ENCODE data around the gene KDM7A. TPM values are rescaled to one million over a fixed set of nuclear protein-coding genes. Genes with fewer than 3 reads are reported as not detected.

The KDM7A gene
- total RNA-seq, 1 experiment from 2014 or later, result 11.7 TPM

DNA sequence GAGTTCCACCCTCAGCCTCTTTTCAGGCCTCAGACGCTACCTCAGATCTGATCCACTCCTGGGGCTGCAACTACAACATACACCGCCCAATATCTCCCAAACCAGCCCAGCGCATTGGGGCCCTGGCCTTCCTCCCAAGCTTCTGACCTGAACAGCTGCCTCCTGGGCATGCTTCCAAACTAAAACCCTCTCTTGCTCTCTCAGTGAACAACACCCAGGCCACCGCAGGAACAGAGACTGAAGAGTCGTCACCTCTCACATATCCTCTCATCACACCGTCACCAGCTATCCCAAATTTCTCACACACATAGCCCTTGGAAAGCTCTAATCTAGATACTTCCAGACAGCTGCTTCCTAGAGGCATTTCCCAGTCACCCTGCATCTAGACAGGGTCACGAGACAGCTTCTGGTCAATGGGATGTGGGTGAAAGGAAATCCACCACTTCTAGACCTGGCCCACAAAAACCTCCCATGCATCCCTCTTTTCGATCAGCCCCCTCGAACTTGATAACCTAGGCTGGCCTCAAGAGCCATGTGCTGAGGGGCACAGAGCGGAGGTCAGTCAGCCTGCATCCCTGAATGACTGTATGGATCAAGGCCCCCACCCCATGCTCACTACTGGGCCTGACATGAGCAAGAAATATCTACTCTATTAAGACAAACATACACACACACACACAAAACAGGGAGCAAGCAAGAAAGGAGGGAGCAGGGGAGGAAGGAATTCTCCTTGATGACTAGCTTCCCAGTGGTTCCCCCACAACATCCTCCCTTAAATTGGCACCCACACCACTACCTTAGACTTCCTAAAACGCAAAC, 115.8 kb downstream of the KDM7A start:
- DNase-seq (ENCODE audit: low spot score), result no peak
- ChIA-PET CTCF (no interaction called here), POLR2A (ENCODE audit: low non-redundant PET) (no interaction called here)
- intact Hi-C loops (cut with micrococcal nuclease; ENCODE audit: unreplicated experiment), result no loop called here
- TF ChIP-seq, protein P1, sequence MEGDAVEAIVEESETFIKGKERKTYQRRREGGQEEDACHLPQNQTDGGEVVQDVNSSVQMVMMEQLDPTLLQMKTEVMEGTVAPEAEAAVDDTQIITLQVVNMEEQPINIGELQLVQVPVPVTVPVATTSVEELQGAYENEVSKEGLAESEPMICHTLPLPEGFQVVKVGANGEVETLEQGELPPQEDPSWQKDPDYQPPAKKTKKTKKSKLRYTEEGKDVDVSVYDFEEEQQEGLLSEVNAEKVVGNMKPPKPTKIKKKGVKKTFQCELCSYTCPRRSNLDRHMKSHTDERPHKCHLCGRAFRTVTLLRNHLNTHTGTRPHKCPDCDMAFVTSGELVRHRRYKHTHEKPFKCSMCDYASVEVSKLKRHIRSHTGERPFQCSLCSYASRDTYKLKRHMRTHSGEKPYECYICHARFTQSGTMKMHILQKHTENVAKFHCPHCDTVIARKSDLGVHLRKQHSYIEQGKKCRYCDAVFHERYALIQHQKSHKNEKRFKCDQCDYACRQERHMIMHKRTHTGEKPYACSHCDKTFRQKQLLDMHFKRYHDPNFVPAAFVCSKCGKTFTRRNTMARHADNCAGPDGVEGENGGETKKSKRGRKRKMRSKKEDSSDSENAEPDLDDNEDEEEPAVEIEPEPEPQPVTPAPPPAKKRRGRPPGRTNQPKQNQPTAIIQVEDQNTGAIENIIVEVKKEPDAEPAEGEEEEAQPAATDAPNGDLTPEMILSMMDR (conservative IDR thresholded peaks at IDR 0.05; ENCODE audit: low read depth, low read length), result no peak
- no peak for TF ChIP-seq EZH2 (IDR thresholded peaks at IDR 0.05; ENCODE audit: borderline replicate concordance, low read depth, low read length, poor library complexity, severe bottlenecking)
- no peaks in the 10 kb centered on the region for H3K27me3 ChIP-seq (replicated peaks; ENCODE audit: insufficient read depth, low read depth, low read length, poor library complexity)
- TSS peak; percentile 23 for BruUV-seq (replicated peaks)
- H3K4me3 ChIP-seq (ENCODE audit: low read depth, low read length, poor library complexity, severe bottlenecking), result no peak overlapping the region
- no peaks in the 10 kb centered on the region for H3K36me3 ChIP-seq (ENCODE audit: insufficient read depth, low read length, poor library complexity, severe bottlenecking)
- H3K4me1 ChIP-seq (ENCODE audit: insufficient read depth, low read length, poor library complexity, severe bottlenecking), result no peaks in the 10 kb centered on the region
- peaks cover 1% of the 10 kb centered on the region for H3K9me3 ChIP-seq (ENCODE audit: low read depth, low read length, poor library complexity, severe bottlenecking)
- no peak overlapping the region for H3K27ac ChIP-seq (ENCODE audit: low read depth, low read length, poor library complexity, severe bottlenecking)

DNA sequence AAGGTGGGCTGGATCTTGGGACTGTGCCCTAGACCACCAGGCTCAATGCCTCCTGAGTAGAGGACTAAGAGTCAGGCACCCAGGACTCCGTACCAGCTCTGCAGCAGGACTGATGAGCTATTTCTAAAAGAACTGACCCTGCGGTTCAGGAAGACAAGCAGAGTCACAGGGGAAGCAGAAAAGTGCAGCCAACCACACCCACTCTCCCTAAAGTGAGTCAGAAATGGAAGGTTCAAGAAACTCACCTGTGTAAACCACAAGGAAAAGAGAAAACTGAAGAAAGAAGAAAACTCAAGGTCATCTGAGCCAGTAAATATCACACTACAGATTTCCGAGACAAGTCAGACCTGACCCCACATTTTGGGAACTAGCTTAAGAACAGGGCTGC, 116.5 kb downstream of the KDM7A start:
- POLR2A ChIA-PET (ENCODE audit: low non-redundant PET), result no interaction called here
- intact Hi-C loops (cut with micrococcal nuclease; ENCODE audit: unreplicated experiment), result no loop called here

DNA sequence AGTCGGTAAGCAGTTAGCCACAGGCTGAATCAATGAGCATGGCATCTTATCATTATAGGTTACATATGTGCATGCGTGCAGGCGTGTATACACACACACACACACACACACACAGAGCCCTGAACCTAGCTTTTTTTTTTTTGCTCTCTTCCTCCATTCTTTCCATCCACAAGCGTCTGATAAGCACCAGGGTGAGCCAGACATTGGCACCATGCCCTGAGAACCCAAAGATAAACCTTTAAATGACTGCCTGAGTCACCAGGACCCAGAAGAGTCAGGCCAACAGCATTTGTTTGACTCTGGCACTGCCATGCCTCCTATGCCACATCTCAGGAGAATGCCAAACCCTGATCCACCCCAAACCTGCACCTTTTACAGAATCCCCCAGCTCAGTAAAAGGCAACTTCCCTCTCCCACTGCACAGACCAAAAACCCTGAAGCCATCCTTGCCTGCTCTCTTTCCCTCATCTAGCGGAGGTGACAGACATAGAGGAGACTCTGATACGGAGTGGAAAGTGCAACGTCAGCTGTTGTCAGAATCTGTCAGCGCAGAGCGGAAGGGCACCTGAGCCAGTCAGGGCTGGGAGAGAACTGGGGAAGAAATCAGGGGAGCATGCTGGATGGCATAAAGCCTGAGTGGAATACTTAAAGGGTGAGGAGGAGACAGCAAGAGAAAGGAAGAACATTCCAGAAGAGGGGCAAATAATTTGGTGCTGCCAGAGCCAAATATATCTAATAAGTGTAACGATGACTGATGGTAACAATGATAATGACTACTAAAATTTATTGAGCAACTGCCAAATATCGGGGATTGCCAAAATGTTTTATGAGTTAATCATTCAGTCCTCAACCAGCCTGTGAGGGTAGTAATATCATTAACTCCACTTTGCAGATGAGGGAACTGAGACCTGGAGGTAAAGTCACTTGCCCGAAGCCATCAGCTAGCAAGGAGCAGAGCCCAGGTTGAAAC, 117.2 kb downstream of the KDM7A start:
- BruUV-seq (replicated peaks), result no TSS peak
- CTCF ChIA-PET, result no interaction called here
- no peak overlapping the region for H3K4me3 ChIP-seq (ENCODE audit: low read depth, low read length, poor library complexity, severe bottlenecking)

More for the DNA sequence above, 116.5 kb downstream of the KDM7A start:
- Histone ChIP-seq H3K9me3 (ENCODE audit: low read depth, low read length, poor library complexity, severe bottlenecking) (no peaks in the 10 kb centered on the region), H3K4me1 (ENCODE audit: insufficient read depth, low read length, poor library complexity, severe bottlenecking) (no peaks in the 10 kb centered on the region), H3K36me3 (ENCODE audit: insufficient read depth, low read length, poor library complexity, severe bottlenecking) (no peaks in the 10 kb centered on the region), H3K27me3 (replicated peaks; ENCODE audit: insufficient read depth, low read depth, low read length, poor library complexity) (no peaks in the 10 kb centered on the region), H3K4me3 (ENCODE audit: low read depth, low read length, poor library complexity, severe bottlenecking) (no peak overlapping the region), H3K27ac (ENCODE audit: low read depth, low read length, poor library complexity, severe bottlenecking) (no peak overlapping the region)
- no peak for DNase-seq (ENCODE audit: low spot score)
- no TSS peak for BruUV-seq (replicated peaks)
- CTCF ChIA-PET, result no interaction called here
- TF ChIP-seq EZH2 (IDR thresholded peaks at IDR 0.05; ENCODE audit: borderline replicate concordance, low read depth, low read length, poor library complexity, severe bottlenecking), result no peak
- TF ChIP-seq, protein P1 (conservative IDR thresholded peaks at IDR 0.05; ENCODE audit: low read depth, low read length), result no peak

More for the DNA sequence above, 117.2 kb downstream of the KDM7A start:
- DNase-seq (ENCODE audit: low spot score), result peak; percentile 65
- Histone ChIP-seq H3K4me1 (ENCODE audit: insufficient read depth, low read length, poor library complexity, severe bottlenecking) (no peaks in the 10 kb centered on the region), H3K27me3 (replicated peaks; ENCODE audit: insufficient read depth, low read depth, low read length, poor library complexity) (no peaks in the 10 kb centered on the region), H3K27ac (ENCODE audit: low read depth, low read length, poor library complexity, severe bottlenecking) (no peak overlapping the region), H3K9me3 (ENCODE audit: low read depth, low read length, poor library complexity, severe bottlenecking) (no peaks in the 10 kb centered on the region), H3K36me3 (ENCODE audit: insufficient read depth, low read length, poor library complexity, severe bottlenecking) (no peaks in the 10 kb centered on the region)
- TF ChIP-seq EZH2 (IDR thresholded peaks at IDR 0.05; ENCODE audit: borderline replicate concordance, low read depth, low read length, poor library complexity, severe bottlenecking), result no peak
- POLR2A ChIA-PET (ENCODE audit: low non-redundant PET), result no interaction called here
- intact Hi-C loops (cut with micrococcal nuclease; ENCODE audit: unreplicated experiment), result no loop called here
